ENCODE data around the gene PRSS38.

DNA sequence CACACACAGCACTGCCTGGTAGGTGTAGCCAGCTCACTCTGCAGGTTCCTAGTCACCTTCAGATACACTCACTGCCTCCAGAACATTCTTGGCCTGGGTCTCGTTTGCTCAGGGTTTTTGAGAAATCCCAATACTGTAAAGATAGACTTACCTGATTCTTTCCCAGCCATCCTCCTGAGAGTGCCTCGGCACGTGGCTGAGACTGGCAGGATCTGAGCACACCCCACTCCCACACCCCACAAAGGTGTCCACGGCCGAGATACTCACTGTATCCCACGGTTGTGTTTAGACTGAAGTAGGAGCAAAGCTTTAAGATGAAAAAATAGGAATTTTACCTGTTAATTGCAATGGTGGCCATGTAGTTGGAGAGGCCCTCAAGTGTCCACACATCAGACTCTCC, 46.8 kb upstream of the PRSS38 start:
- TF ChIP-seq, protein P1, sequence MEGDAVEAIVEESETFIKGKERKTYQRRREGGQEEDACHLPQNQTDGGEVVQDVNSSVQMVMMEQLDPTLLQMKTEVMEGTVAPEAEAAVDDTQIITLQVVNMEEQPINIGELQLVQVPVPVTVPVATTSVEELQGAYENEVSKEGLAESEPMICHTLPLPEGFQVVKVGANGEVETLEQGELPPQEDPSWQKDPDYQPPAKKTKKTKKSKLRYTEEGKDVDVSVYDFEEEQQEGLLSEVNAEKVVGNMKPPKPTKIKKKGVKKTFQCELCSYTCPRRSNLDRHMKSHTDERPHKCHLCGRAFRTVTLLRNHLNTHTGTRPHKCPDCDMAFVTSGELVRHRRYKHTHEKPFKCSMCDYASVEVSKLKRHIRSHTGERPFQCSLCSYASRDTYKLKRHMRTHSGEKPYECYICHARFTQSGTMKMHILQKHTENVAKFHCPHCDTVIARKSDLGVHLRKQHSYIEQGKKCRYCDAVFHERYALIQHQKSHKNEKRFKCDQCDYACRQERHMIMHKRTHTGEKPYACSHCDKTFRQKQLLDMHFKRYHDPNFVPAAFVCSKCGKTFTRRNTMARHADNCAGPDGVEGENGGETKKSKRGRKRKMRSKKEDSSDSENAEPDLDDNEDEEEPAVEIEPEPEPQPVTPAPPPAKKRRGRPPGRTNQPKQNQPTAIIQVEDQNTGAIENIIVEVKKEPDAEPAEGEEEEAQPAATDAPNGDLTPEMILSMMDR (IDR thresholded peaks at IDR 0.05): no peak
- no peak for TF ChIP-seq POLR2A (IDR thresholded peaks at IDR 0.05)

Data from esophagus squamous epithelium (tissue), 4 donors.